GM12865 (cell line): ENCODE measurements around the gene OR52K1.
"Not testable (repeated sequence)": the region's sequence is repeated elsewhere in the genome, so short reads cannot be mapped to it uniquely, and the experiment has no call there.

Experiments used
- DNase-seq: peaks from one replicate; pipeline ENCODE4 v3.0.0; 2010; ENCODE audit warnings: low read depth
- H3K4me3 ChIP-seq: 2 replicates; pipeline ENCODE4 v1.5.1; 2011; ENCODE audit warnings: mild to moderate bottlenecking, low read depth, low read length, control low read depth
- CTCF ChIP-seq: IDR thresholded peaks from 2 replicates; pipeline ENCODE4 v1.5.1; 2011; ENCODE audit warnings: low read length, control low read depth, low read depth, inconsistent platforms; ENCODE audit not compliant: insufficient read depth; ENCODE audit errors: missing control alignments

The OR52K1 gene

GRCh38 chr11:4484310-4484709 is 1.9 kb downstream of the OR52K1 start:
- TF ChIP-seq CTCF = no peak
- no peak for DNase-seq
- no peak overlapping the region for H3K4me3 ChIP-seq

GRCh38 chr11:4491405-4491804 is 9.0 kb downstream of the OR52K1 start:
- DNase-seq, H3K4me3 ChIP-seq: not testable (repeated sequence)

- TF ChIP-seq CTCF = no peak
- no peak overlapping the region for H3K4me3 ChIP-seq
- DNase-seq = no peak
These were observed 9.6 kb downstream of the OR52K1 start for GRCh38 chr11:4491878-4492606.

- DNase-seq = no peak
- TF ChIP-seq CTCF = no peak
- no peak overlapping the region for H3K4me3 ChIP-seq
These were observed 11.0 kb downstream of the OR52K1 start for GRCh38 chr11:4493480-4493818.

- H3K4me3 ChIP-seq = no peak overlapping the region
- TF ChIP-seq CTCF = no peak
- DNase-seq = no peak
These were observed 13.0 kb downstream of the OR52K1 start for GRCh38 chr11:4495487-4495886.

- TF ChIP-seq CTCF = no peak
- H3K4me3 ChIP-seq = no peak overlapping the region
- no peak for DNase-seq
These were observed 13.5 kb downstream of the OR52K1 start for GRCh38 chr11:4495986-4496385.

- no peak overlapping the region for H3K4me3 ChIP-seq
- DNase-seq = no peak
- no peak for TF ChIP-seq CTCF
These were observed 14.3 kb downstream of the OR52K1 start for GRCh38 chr11:4496557-4497248.
